NCI-H2081 (cell line): ENCODE data around the gene WWOX.

Experiments used
- DNase-seq, 2 experiments: peaks; one replicate each; lab custom pipeline; 2025; lab: John Stamatoyannopoulos, UW

WWOX gene

GRCh38 chr16:78465730-78466129, 366.3 kb downstream of the WWOX start:
- no peak for DNase-seq

DNA sequence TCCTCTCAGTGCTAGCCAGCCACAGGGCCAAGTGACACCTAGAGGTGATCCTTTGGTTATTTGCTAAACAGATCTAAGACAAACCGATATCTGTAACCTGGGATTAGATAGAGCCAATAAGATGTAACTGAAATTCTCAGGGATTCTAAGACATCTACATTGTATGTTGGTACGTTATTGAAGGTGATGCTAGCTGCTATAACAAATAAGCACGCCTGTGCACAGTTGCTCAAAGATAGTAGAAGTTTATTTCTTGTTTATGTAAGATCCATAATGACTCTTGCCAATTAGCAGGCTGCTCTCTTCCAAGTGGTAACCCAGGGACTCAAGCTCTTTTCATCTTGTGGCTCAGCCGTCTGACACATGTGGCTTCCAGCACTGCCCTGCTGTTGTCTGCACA, 370.3 kb downstream of the WWOX start:
- DNase-seq = no peak

GRCh38 chr16:78473031-78473699, 373.7 kb downstream of the WWOX start:
- no peak for DNase-seq

- no peak for DNase-seq
These were observed 375.3 kb downstream of the WWOX start for GRCh38 chr16:78474762-78475161.

DNA sequence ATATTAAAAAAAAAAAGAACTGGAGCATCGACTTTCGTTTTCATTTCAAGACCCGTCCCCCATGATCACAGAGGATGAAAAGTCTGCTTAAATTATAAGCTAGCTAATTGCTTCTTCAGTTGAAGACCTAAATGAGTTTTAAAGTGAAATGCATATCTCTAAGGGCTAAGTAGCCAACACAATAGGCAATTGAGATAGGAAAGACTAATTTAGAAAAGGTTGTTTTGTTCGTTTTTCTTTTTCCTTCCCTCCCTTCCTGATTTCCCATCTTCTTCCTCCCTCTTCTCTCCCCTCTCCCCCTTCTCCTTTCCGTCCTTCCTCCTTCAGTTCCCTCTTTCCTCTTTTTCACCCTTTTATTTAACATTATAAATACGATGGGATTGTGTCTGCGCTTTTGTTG, 377.2 kb downstream of the WWOX start:
- no peak for DNase-seq

GRCh38 chr16:78478267-78478861, 378.9 kb downstream of the WWOX start:
- peak; percentile 87 to 96 for DNase-seq

DNA sequence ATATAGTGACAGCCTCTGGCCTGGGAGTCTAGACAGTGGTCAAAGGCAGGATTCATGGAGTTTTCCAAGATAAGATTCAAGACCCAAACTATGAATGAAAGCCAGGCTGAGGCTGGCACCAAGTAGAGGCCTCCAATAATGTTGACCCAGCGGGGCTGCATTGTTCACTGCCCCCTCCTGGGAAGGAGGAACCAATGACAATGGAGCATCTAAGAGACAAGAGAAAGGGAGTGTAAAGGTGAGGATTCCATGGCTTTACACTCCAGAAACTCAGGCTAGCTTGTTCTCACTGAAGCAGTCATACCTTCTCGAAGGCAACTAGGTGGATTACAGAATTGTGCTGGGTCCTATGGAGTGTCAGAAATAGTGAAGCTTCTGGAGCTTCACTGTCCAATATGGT, 380.3 kb downstream of the WWOX start:
- no peak for DNase-seq

DNA sequence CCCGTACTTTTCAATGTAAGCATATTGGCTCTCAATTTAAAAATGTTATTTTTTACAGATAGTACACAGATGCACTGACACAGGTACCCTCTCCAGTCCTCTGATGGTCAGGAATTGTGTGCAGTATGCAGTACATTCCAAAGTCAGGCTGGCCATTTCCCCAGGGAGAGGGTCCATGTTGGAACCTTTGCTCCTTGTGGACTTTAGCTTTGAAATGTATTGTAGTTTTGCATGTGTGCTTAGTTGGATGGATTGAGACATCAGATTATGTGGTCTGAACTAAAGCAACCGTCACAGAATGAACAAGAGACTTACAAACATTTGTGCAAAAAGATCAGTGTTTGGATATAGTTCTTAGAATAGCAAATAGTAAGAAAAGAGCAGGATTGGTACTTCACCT, 381.1 kb downstream of the WWOX start:
- DNase-seq = no peak

GRCh38 chr16:78483124-78483992, 383.9 kb downstream of the WWOX start:
- DNase-seq = no peak

DNA sequence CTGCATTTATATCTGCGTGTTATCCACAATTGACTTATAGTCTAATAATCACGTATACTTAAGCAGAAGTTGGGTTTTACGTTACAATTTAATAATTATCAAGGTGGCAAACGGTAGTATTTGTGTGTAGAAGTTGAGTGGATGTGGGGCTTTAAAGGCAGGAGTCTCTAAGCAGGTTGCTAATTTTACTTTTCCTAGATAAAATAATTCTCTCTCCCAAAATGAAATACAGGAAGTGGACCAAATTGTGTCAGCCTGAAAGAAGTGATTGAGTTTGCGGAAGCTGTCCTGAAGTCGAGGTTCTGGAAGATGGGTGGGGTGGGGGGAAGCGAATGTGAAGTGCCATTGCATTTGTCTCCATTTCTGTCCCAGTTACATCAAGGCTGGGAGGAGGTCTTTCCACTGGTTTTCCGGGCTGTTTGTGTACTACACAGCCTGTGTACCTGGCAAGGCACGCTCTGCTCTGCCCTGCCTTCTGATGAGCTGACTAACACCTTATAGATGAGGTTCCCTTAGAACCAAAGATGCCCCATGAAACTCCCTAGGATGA, 385.1 kb downstream of the WWOX start:
- no peak for DNase-seq

GRCh38 chr16:78485188-78485916, 385.9 kb downstream of the WWOX start:
- no peak for DNase-seq

GRCh38 chr16:78485917-78486257, 386.4 kb downstream of the WWOX start:
- DNase-seq = no peak

GRCh38 chr16:78487471-78487870, 388.0 kb downstream of the WWOX start:
- no peak for DNase-seq

DNA sequence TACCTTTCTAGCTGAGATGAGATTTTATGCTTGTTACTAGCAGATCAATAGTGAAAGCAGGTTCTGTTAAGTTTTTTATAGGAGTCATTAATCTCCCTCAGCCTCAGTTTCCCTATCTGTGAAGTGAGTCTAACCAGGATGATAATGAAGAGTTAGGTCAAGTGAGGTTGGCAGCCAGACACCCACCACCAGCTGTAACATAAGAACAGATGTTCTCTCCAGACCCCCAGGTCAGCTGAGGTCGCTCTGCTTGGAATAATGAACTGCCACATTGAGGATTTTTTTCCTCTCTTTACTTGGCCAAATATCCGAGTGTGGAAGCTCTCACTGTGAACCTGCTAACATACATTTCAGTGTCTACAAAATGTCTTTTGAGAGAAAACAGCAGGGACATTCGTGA, 389.6 kb downstream of the WWOX start:
- DNase-seq = no peak

GRCh38 chr16:78489631-78490030, 390.2 kb downstream of the WWOX start:
- DNase-seq = no peak

DNA sequence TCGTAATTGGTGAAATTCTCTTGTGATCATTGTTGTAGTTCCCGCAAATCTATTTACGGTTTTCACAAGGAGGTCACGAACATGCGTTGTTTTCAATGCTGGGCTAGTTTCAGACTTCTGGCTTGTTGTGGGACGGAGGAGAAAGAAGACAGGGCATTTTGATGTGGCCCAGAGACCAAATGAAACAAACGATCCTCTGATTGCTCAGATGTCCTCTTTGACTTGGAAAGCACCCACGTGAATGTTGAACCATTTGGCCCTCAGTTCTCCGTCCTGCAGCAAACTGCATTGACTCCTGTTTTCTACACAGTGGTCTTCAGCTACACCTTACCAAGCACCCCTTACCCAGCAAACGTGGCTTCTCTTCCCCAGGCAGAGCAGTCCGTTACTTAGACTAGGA, 391.0 kb downstream of the WWOX start:
- no peak for DNase-seq

- DNase-seq = no peak
These were observed 391.4 kb downstream of the WWOX start for GRCh38 chr16:78490847-78491246.

DNA sequence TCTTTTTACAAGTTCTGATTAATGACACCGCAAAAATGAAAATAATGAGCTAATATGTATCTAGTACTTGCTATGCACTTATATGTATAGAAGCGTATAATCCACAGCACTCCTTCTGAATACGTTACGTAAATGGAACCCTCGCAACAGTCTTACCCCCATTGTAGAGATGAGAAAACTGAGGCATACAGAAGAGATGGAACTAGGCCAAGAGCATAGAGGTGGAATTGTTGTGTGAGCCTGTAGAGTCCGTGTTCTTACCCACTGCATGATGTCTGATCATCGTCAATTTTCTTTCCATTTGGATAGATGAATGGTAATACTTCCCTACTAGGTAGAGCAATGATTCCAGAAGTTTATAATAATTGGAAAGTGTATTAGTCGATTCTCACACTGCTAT, 394.1 kb downstream of the WWOX start:
- no peak for DNase-seq

DNA sequence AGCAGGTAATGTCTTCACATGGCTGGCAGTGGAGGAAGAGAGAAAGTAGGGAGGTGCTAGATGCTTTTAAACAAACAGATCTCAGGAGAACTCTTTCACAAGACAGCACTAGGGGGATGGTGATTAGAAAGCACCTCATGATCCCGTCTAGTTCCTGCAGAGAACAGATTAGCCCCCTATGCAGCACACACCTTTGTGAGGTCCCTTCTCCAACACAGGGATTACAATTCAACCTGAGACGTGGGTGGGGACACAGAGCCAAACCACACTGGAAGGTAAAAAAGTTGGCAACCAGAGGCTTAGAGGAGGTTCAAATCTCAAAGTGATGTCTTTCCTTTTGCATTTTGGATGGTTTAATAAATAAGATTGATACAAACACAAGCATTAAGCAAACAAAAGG, 394.7 kb downstream of the WWOX start:
- no peak for DNase-seq

- no peak for DNase-seq
These were observed 395.2 kb downstream of the WWOX start for GRCh38 chr16:78494674-78495073.

GRCh38 chr16:78496189-78496588, 396.7 kb downstream of the WWOX start:
- no peak for DNase-seq

DNA sequence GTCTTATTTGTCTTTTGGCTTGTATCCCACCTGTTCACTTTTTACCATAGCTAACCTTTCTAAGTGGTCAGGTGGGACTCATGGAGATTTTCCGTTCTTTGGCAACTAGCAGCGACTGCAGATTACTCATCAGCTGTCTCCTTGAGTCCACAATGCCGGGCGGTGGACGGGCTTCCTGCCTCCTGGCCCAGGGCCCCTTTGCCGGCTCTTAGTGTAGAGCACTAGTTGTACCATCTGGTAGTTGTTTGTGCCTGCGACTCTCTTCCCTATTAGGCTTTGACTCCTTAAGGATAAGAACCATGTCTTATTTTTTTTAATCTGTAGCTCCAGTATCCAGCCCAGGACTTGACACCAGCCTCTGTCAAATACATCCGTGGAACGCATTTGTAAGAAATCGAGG, 399.9 kb downstream of the WWOX start:
- DNase-seq = no peak
